DND-41 (cell line): ENCODE measurements around the gene PLAC9.
"Not testable (repeated sequence)": the region's sequence is repeated elsewhere in the genome, so short reads cannot be mapped to it uniquely, and the experiment has no call there.

Source experiments
- CTCF ChIP-seq: IDR thresholded peaks from 2 replicates; pipeline ENCODE4 v1.5.1; 2012; ENCODE audit warnings: borderline replicate concordance, low read length, moderate library complexity, mild to moderate bottlenecking; ENCODE audit not compliant: poor library complexity, severe bottlenecking; ENCODE audit errors: extremely low read depth
- EZH2 ChIP-seq: IDR thresholded peaks from 3 replicates; pipeline ENCODE4 v1.6.1; 2012; ENCODE audit warnings: borderline replicate concordance, low read depth, mild to moderate bottlenecking, moderate library complexity, low read length, inconsistent platforms; ENCODE audit not compliant: severe bottlenecking

DNA sequence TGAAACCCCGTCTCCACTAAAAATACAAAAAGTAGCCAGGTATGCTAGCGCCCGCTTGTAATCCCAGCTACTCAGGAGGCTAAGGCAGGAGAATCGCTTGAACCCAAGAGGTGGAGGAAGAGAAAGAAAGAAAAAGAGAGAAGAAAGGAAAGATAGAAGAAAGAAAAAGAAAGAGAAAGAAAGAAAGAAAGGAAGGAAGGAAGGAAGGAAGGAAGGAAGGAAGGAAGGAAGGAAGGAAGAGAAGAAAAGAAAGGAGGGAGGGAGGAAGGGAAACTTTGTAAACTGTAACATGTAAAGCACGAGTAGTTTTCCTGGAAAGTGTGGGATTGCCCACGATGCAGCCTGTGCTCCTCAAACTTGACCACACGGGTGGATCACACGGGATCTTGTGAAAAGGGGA, 33.2 kb upstream of the PLAC9 start:
- not testable (repeated sequence) for TF ChIP-seq CTCF, EZH2
